Subcutaneous adipose tissue (tissue), 4 donors: Measurements from ENCODE around the gene UBASH3A. TPM values are rescaled to one million over a fixed set of nuclear protein-coding genes. Genes with fewer than 3 reads are reported as not detected.

Experiments
- total RNA-seq, 4 donors: library from RNA; depleted of rRNA; stranded (reverse); fragments of >200 nt; gene quantifications; one replicate each; pipeline ENCODE4 v1.1.0, GENCODE V29; 2016
- TF ChIP-seq, protein P1 (sequence below): fragments of 450-650 bp; IDR thresholded peaks from one replicate; pipeline ENCODE4 v1.5.1; 2016; ENCODE audit warnings: low read depth, mild to moderate bottlenecking, control low read depth, antibody characterized with exemption, moderate library complexity

Gene UBASH3A
- total RNA-seq, 4 donors from 2014 or later = 0.38 to 1.2 (median 0.66) TPM; not detected in 1

DNA sequence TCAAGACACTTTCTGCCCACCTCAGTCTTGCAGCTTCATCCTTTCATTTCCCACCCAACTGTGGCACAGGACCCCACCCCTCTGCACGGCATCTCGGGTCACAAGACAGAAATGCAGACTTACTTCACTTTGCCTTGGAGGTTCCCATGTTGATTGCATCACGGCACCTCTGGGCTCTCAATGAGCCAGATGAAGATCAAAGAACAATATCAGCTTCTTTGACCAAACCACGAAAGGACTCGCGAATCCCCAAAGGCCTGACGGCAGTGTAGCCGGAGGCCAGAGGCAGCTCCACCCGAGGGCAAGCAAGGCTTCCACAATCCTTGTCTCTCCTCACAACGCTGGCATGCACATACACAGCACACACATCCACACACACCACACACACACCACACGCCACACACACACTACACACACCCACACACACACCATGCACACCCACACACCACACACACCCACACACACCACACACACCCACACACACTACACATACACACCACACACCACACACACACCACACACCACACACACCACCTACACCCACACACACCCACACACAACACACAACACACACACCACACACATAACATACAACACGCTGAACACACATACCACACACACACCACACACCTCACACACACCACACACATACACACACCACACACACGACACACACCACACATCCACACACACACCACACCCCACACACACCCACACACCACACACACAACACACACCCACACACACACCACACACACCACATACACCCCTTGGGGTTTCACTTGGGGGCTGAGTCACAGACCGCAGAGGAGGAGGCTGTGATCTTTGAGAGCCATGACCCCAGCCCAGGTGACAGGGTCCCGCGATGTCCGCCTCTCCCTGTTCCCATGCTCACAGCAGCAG lies 35.8 kb downstream of the UBASH3A start:
- TF ChIP-seq, protein P1, sequence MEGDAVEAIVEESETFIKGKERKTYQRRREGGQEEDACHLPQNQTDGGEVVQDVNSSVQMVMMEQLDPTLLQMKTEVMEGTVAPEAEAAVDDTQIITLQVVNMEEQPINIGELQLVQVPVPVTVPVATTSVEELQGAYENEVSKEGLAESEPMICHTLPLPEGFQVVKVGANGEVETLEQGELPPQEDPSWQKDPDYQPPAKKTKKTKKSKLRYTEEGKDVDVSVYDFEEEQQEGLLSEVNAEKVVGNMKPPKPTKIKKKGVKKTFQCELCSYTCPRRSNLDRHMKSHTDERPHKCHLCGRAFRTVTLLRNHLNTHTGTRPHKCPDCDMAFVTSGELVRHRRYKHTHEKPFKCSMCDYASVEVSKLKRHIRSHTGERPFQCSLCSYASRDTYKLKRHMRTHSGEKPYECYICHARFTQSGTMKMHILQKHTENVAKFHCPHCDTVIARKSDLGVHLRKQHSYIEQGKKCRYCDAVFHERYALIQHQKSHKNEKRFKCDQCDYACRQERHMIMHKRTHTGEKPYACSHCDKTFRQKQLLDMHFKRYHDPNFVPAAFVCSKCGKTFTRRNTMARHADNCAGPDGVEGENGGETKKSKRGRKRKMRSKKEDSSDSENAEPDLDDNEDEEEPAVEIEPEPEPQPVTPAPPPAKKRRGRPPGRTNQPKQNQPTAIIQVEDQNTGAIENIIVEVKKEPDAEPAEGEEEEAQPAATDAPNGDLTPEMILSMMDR = no peak

DNA sequence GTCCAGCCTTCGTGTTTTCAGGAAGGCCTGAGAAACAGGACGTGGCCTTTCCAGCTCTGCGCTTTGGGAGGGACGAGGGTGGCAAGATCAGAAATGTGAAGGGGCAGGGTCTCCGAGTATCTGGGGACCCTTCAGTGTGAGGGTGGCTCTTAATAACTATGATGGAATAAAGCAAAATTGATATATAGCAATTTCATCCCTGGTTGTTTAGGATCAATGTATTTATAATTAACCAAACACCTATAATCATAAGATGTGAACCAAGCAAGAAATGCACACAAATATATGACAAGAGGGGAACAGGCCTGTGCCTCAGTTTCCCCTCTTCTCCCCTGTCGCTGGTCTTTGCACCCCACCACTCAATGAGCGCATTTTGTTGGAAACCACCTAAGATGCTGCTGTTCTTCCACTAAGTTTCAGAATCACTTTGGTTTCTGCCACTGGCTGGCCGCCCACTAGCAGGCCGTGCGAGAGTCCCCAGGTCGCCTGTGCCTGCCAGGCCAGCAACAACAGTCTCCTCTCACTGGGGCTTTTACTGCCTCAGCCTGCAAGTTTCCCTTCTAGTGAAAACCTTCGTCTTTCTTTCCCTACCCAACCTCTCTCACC lies 36.6 kb downstream of the UBASH3A start:
- TF ChIP-seq, protein P1 = no peak

DNA sequence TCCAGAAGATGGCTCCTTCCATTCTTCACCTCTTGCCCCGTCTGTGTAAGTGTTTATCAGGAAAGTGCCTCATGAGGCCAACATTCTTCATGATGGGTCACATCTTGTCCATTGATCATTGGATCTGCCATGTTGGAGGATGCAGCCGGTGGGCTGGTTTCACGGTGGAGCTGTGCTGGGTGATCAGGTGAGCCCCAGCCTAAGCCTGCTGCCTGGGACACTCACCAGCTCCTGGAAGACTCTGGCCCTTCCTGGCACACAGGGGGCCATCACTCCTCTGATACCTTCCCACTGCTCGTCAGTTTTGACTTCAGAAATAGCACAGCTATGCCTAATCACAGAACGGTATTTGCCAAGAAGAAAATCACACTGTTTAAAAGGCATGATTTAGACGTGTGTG lies 38.3 kb downstream of the UBASH3A start:
- TF ChIP-seq, protein P1 = no peak

DNA sequence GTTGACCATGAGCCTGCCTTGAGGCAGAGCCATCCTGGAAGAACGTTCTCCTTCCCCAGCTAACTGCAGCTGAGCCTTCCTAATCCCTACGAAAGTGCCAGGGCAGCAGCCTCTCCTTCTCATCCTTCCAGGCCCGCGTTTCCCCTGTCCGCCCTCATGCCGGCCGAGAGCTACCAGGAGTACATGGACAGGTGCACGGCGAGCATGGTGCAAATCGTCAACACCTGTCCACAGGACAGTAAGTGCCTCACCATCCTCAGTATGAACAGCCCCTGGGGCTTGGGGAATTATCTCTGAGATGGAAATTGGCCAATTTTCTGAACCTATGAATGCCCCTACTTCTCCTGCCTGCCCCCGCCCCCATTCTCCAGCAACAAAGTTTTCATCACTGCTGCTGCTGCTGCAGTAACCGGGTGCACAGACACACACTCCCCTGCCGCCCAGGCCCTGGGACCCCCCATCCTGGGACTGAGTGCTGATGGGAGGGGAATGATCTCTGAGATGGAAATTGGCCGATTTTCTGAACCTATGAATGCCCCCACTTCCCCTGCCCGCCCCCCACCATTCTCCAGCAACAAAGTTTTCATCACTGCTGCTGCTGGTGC lies 39.6 kb downstream of the UBASH3A start:
- TF ChIP-seq, protein P1 = no peak

DNA sequence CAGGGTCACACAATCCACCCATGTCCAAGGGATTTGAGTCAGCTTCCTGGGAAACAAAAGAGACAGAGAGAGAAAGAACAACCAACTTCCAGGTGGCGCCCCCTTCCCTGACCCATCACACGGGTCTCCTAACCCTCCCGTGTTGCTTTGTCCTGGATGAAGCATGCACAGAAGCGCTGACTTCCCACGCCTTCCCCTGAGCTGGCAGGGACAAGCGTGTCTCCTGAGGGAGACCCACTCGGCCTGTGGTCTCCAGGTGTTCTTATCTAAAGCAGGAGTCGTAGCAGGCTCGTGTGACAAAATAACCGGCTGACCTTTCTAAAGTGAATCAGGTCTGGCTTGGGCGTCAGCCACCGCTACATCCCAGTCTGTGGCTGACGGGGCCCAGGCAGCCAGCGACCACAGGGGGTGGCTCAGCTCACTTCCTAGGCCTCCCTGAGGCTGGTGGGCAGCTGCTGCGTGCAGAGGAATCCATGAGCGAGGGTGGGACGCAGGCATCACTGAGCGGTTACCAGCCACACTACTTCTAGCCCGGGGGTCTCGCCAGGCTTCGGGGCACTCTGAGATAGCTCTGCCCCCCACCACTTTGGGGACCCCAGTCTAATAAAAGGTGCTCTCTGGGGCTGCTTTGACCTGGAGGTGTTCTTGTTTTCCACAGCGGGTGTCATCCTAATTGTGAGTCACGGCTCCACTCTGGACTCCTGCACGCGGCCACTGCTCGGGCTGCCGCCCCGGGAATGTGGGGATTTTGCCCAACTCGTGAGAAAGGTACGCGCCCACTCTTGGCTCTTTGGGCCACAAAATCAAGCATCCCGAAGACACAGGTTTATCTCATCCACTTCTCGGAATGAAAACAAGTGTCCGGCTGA lies 40.4 kb downstream of the UBASH3A start:
- TF ChIP-seq, protein P1 = no peak

DNA sequence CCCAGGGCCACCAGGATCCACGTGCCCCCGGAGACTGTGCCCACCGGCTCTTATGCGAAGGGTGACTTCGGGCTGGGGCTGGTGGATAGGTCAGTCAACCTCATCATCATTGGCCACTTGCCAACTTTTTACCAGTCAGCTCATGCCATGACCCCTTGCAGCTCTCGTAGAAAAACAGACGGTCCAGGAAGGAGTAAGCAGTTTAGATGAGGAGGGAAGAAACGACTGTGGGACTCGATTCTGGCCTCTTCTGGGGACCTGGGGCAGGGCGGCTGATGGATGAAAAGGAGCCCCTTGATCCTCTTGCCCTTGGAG lies 41.0 kb downstream of the UBASH3A start:
- TF ChIP-seq, protein P1 = no peak
